Liver (tissue), 9 donors: ENCODE results near the gene SSBP2. TPM values are rescaled to one million over a fixed set of nuclear protein-coding genes. Genes with fewer than 3 reads are reported as not detected.

ENCODE experiments used
- DNase-seq: peaks from one replicate; pipeline ENCODE4 v3.0.0-alpha.2; 2017; ENCODE audit warnings: low spot score
- H3K27ac ChIP-seq, 2 donors: one replicate each; pipeline ENCODE4 v1.7.0; 2013; ENCODE audit warnings: inconsistent platforms in 2 of 2, low read length in 2 of 2, control low read depth in 1 of 2, low read depth in 1 of 2, mild to moderate bottlenecking in 1 of 2
- H3K27me3 ChIP-seq, 4 donors: one replicate each; pipeline versions ENCODE4 v1.6.1 to v1.7.0; 2013; ENCODE audit warnings: low read length in 3 of 4, inconsistent platforms in 1 of 4, mild to moderate bottlenecking in 1 of 4, moderate library complexity in 1 of 4; ENCODE audit not compliant: control insufficient read depth in 4 of 4, insufficient read depth in 4 of 4
- H3K36me3 ChIP-seq, 4 donors: one replicate each; pipeline versions ENCODE4 v1.6.1 to v1.7.0; 2013; ENCODE audit warnings: low read length in 3 of 4, mild to moderate bottlenecking in 3 of 4, low read depth in 1 of 4, moderate library complexity in 1 of 4; ENCODE audit not compliant: control insufficient read depth in 4 of 4, insufficient read depth in 3 of 4
- H3K4me1 ChIP-seq, 4 donors: one replicate each; pipeline versions ENCODE4 v1.6.1 to v1.7.0; 2013; ENCODE audit warnings: low read length in 3 of 4, mild to moderate bottlenecking in 3 of 4, moderate library complexity in 1 of 4; ENCODE audit not compliant: control insufficient read depth in 4 of 4, insufficient read depth in 4 of 4
- H3K4me3 ChIP-seq, 3 donors: one replicate each; pipeline versions ENCODE4 v1.6.1 to v1.7.0; 2013; ENCODE audit warnings: low read length in 3 of 3, control low read depth in 1 of 3, low read depth in 1 of 3, mild to moderate bottlenecking in 1 of 3
- H3K9ac ChIP-seq, 2 donors: one replicate each; pipeline ENCODE4 v1.7.0; 2013; ENCODE audit warnings: low read length in 2 of 2, mild to moderate bottlenecking in 2 of 2, moderate library complexity in 2 of 2, control low read depth in 1 of 2, low read depth in 1 of 2
- H3K9me3 ChIP-seq, 4 donors: one replicate each; pipeline versions ENCODE4 v1.6.1 to v1.7.0; 2013; ENCODE audit warnings: low read length in 3 of 4; ENCODE audit not compliant: control insufficient read depth in 4 of 4
- FOXA1 ChIP-seq: IDR thresholded peaks from 2 replicates; pipeline ENCODE4 v1.6.1; 2016; ENCODE audit warnings: antibody characterized with exemption
- FOXA2 ChIP-seq: IDR thresholded peaks from 2 replicates; pipeline ENCODE4 v1.6.1; 2016; ENCODE audit warnings: antibody characterized with exemption
- HNF4A ChIP-seq, 2 donors: conservative IDR thresholded peaks; 2 replicates each; pipeline ENCODE4 v1.6.1; 2016; ENCODE audit warnings: antibody characterized with exemption in 2 of 2, mild to moderate bottlenecking in 2 of 2
- HNF4G ChIP-seq: IDR thresholded peaks from 2 replicates; pipeline ENCODE4 v1.6.1; 2016; ENCODE audit warnings: antibody characterized with exemption
- JUND ChIP-seq, 2 donors: IDR thresholded peaks; 2 replicates each; pipeline ENCODE4 v1.6.1; 2016; ENCODE audit warnings: antibody characterized with exemption in 2 of 2
- RXRA ChIP-seq, 2 donors: IDR thresholded peaks; 2 replicates each; pipeline ENCODE4 v1.6.1; 2017 to 2018; ENCODE audit warnings: antibody characterized with exemption in 2 of 2, mild to moderate bottlenecking in 1 of 2
- SP1 ChIP-seq: IDR thresholded peaks from 2 replicates; pipeline ENCODE4 v1.6.1; 2018; ENCODE audit warnings: antibody characterized with exemption, mild to moderate bottlenecking
- TAF1 ChIP-seq: conservative IDR thresholded peaks from 2 replicates; pipeline ENCODE4 v1.6.1; 2016; ENCODE audit warnings: antibody characterized with exemption, mild to moderate bottlenecking
- YY1 ChIP-seq: IDR thresholded peaks from 2 replicates; pipeline ENCODE4 v1.6.1; 2016; ENCODE audit warnings: antibody characterized with exemption, mild to moderate bottlenecking
- WGBS: extraction: QIAGEN DNeasy Blood & Tissue Kit; methylation state at CpG from one replicate; pipeline ENCODE4 v1.1.7; 2013; 5-methylcytosine and 5-hydroxymethylcytosine counted together
- polyA plus RNA-seq, 2 donors: library from polyadenylated mRNA; stranded (reverse) in 1 of 2; unstranded in 1 of 2; fragments of 200-250 nt in 1 of 2; fragments of >200 nt in 1 of 2; fragmentation: Nextera tagmentation in 1 of 2; extraction: Ambion mirVana in 1 of 2; gene quantifications; one replicate each; pipeline versions ENCODE4 v1.2.1 to v1.2.3, GENCODE V29; 2013 to 2015
- total RNA-seq, 2 donors: library from RNA; depleted of rRNA; stranded (reverse); fragments of >200 nt; gene quantifications; one replicate each; pipeline ENCODE4 v1.2.3, GENCODE V29; 2014
- TF ChIP-seq, protein P1 (sequence below): IDR thresholded peaks from 2 replicates; pipeline ENCODE4 v1.6.1; 2016; ENCODE audit warnings: antibody characterized with exemption, mild to moderate bottlenecking
- TF ChIP-seq, protein P2 (sequence below): fragments of 150-350 bp; IDR thresholded peaks from 2 replicates; pipeline ENCODE4 v1.5.1; 2017; ENCODE audit warnings: improper control_type of control experiment, low read depth, low read length; ENCODE audit not compliant: missing input control
- TF ChIP-seq, protein P3 (sequence below): IDR thresholded peaks from 2 replicates; pipeline ENCODE4 v1.6.1; 2016; ENCODE audit warnings: antibody characterized with exemption
- TF ChIP-seq, protein P4 (sequence below): IDR thresholded peaks from 2 replicates; pipeline ENCODE4 v1.6.1; 2016; ENCODE audit warnings: antibody characterized with exemption
- donor health status: healthy.
- donor health status: healthy.
- donor health status: healthy.
- donor health status: healthy.
- donor health status: healthy.

SSBP2 gene
- total and polyA plus RNA-seq, 4 donors: 2.2 to 10.1 (median 4.1) TPM

DNA sequence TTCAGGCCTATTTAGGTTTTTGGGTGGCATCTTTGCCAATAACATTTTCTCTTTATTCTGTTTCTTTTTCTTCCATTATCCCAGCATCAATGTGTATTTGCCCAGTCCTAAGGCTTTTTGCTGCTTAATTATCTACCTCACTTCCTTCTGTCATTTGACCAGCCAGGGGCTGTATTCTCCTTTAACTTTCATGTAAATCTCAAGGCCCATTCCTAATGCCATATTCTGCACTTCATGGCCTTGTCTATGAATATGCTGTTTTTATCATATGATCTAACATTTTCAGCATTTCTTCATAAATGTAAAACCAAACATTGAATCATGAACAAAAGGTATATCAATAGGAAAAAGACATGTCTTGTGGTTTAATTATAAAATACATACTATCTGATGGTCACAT, 108.7 kb downstream of the SSBP2 start:
- Histone ChIP-seq H3K27me3 (no peaks in the 10 kb centered on the region), H3K36me3 (no peaks in the 10 kb centered on the region), H3K27ac (no peak overlapping the region), H3K4me3 (no peak overlapping the region), H3K9ac (no peak overlapping the region), H3K9me3 (no peaks in the 10 kb centered on the region), H3K4me1 (no peaks in the 10 kb centered on the region)
- DNase-seq: no peak
- TF ChIP-seq TAF1 (no peak), HNF4G (no peak)
- TF ChIP-seq, protein P1, sequence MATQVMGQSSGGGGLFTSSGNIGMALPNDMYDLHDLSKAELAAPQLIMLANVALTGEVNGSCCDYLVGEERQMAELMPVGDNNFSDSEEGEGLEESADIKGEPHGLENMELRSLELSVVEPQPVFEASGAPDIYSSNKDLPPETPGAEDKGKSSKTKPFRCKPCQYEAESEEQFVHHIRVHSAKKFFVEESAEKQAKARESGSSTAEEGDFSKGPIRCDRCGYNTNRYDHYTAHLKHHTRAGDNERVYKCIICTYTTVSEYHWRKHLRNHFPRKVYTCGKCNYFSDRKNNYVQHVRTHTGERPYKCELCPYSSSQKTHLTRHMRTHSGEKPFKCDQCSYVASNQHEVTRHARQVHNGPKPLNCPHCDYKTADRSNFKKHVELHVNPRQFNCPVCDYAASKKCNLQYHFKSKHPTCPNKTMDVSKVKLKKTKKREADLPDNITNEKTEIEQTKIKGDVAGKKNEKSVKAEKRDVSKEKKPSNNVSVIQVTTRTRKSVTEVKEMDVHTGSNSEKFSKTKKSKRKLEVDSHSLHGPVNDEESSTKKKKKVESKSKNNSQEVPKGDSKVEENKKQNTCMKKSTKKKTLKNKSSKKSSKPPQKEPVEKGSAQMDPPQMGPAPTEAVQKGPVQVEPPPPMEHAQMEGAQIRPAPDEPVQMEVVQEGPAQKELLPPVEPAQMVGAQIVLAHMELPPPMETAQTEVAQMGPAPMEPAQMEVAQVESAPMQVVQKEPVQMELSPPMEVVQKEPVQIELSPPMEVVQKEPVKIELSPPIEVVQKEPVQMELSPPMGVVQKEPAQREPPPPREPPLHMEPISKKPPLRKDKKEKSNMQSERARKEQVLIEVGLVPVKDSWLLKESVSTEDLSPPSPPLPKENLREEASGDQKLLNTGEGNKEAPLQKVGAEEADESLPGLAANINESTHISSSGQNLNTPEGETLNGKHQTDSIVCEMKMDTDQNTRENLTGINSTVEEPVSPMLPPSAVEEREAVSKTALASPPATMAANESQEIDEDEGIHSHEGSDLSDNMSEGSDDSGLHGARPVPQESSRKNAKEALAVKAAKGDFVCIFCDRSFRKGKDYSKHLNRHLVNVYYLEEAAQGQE: no peak

DNA sequence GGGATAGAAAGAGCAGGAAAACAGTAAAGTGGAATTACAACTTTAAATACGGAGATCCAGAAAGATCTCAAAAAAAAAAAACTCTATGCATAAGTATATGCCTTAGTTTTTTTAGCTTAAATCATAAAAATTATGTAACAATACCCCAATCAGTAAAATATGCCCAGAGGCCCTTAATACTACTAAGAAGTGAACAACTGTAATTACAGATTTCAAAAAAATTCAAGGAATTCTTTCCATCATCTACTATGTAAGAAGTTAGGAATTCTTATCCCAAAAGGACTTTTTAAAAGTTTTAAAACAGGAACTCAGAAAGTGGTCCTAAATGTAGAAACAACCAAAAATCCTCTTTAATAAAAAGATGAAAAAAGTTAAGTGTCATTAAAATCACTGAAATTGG, 111.3 kb downstream of the SSBP2 start:
- H3K27me3 ChIP-seq: no peaks in the 10 kb centered on the region
- H3K4me3 ChIP-seq: no peak overlapping the region
- H3K27ac ChIP-seq: no peak overlapping the region
- TF ChIP-seq, protein P2, sequence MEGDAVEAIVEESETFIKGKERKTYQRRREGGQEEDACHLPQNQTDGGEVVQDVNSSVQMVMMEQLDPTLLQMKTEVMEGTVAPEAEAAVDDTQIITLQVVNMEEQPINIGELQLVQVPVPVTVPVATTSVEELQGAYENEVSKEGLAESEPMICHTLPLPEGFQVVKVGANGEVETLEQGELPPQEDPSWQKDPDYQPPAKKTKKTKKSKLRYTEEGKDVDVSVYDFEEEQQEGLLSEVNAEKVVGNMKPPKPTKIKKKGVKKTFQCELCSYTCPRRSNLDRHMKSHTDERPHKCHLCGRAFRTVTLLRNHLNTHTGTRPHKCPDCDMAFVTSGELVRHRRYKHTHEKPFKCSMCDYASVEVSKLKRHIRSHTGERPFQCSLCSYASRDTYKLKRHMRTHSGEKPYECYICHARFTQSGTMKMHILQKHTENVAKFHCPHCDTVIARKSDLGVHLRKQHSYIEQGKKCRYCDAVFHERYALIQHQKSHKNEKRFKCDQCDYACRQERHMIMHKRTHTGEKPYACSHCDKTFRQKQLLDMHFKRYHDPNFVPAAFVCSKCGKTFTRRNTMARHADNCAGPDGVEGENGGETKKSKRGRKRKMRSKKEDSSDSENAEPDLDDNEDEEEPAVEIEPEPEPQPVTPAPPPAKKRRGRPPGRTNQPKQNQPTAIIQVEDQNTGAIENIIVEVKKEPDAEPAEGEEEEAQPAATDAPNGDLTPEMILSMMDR: no peak
- TF ChIP-seq, protein P3, sequence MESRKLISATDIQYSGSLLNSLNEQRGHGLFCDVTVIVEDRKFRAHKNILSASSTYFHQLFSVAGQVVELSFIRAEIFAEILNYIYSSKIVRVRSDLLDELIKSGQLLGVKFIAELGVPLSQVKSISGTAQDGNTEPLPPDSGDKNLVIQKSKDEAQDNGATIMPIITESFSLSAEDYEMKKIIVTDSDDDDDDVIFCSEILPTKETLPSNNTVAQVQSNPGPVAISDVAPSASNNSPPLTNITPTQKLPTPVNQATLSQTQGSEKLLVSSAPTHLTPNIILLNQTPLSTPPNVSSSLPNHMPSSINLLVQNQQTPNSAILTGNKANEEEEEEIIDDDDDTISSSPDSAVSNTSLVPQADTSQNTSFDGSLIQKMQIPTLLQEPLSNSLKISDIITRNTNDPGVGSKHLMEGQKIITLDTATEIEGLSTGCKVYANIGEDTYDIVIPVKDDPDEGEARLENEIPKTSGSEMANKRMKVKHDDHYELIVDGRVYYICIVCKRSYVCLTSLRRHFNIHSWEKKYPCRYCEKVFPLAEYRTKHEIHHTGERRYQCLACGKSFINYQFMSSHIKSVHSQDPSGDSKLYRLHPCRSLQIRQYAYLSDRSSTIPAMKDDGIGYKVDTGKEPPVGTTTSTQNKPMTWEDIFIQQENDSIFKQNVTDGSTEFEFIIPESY: no peak
- TF ChIP-seq YY1: no peak
- no peak for TF ChIP-seq SP1
- no peaks in the 10 kb centered on the region for H3K4me1 ChIP-seq
- H3K9ac ChIP-seq: no peak overlapping the region
- WGBS: 94% methylated on average over 1 of the region's 1 CpG
- DNase-seq: no peak
- no peaks in the 10 kb centered on the region for H3K36me3 ChIP-seq
- H3K9me3 ChIP-seq: no peaks in the 10 kb centered on the region

DNA sequence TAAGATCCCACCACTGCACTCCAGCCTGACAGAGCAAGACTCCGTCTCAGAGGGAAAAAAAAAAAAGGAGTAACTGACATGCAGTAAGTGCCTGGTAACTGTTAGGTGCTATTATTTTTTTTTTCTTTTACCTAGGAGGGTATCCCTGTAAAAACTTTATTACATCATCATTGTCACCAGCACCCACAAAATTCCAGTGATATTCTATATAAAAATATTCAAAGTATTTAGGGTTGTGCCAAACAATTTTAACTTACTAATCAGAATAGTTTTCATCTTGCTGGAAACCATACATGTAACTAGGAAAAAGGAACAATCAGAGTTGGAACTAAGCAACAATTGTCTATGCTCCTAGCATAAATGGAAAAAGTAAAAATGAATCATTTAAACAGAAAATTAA, 112.4 kb downstream of the SSBP2 start:
- Histone ChIP-seq H3K36me3 (no peaks in the 10 kb centered on the region), H3K4me3 (no peak overlapping the region), H3K27ac (no peak overlapping the region), H3K9ac (no peak overlapping the region), H3K27me3 (no peaks in the 10 kb centered on the region), H3K4me1 (no peaks in the 10 kb centered on the region), H3K9me3 (no peaks in the 10 kb centered on the region)
- 97% methylated on average over 1 of the region's 1 CpG for WGBS
- DNase-seq: no peak
- TF ChIP-seq TAF1 (no peak), HNF4G (no peak), HNF4A (conservative IDR thresholded peaks at IDR 0.05) (no peak), JUND (IDR thresholded peaks at IDR 0.05) (no peak), FOXA1 (no peak), RXRA (IDR thresholded peaks at IDR 0.05) (no peak), FOXA2 (no peak), SP1 (no peak)
- TF ChIP-seq, protein P4, sequence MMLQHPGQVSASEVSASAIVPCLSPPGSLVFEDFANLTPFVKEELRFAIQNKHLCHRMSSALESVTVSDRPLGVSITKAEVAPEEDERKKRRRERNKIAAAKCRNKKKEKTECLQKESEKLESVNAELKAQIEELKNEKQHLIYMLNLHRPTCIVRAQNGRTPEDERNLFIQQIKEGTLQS: no peak
- TF ChIP-seq, protein P1: no peak
